Ovary (tissue), 9 donors: ENCODE results near the gene GTSF1L. TPM values are rescaled to one million over a fixed set of nuclear protein-coding genes. Genes with fewer than 3 reads are reported as not detected.

ENCODE experiments used
- DNase-seq, 5 donors: peaks; one replicate each; pipeline ENCODE4 v3.0.0-alpha.2; 2019 to 2020
- H3K27ac ChIP-seq, 2 donors: fragments of 200-600 bp; one replicate each; pipeline versions ENCODE4 v1.5.1 to v1.8.0; 2019 to 2022
- H3K27me3 ChIP-seq: fragments of 200-600 bp; one replicate; pipeline ENCODE4 v1.8.0; 2022
- H3K36me3 ChIP-seq: fragments of 200-600 bp; sonication (generic); one replicate; pipeline ENCODE4 v1.5.1; 2019
- H3K4me1 ChIP-seq: one replicate; pipeline ENCODE4 v1.8.1; 2013; ENCODE audit warnings: mild to moderate bottlenecking, moderate library complexity; ENCODE audit not compliant: insufficient read depth
- H3K4me3 ChIP-seq: fragments of 200-600 bp; sonication (generic); one replicate; pipeline ENCODE4 v1.5.1; 2017
- H3K9me3 ChIP-seq, 2 donors: fragments of 200-600 bp in 1 of 2; sonication (generic) in 1 of 2; one replicate each; pipeline versions ENCODE4 v1.5.1 to v1.8.1; 2013 to 2019; ENCODE audit warnings: mild to moderate bottlenecking in 1 of 2, moderate library complexity in 1 of 2
- CTCF ChIP-seq, 3 donors: fragments of 450-650 bp in 2 of 3; fragments of 200-600 bp in 1 of 3; IDR thresholded peaks; one replicate each; pipeline versions ENCODE4 v1.5.1 to v1.8.0; 2016 to 2022; ENCODE audit warnings: antibody characterized with exemption in 3 of 3, mild to moderate bottlenecking in 1 of 3
- EP300 ChIP-seq: sonication (generic); formaldehyde crosslinking; IDR thresholded peaks from one replicate; pipeline ENCODE4 v1.6.1; 2017; ENCODE audit warnings: antibody characterized with exemption
- POLR2A ChIP-seq: fragments of 450-650 bp; IDR thresholded peaks from one replicate; pipeline ENCODE4 v1.6.1; 2017; ENCODE audit warnings: antibody characterized with exemption, mild to moderate bottlenecking, moderate library complexity
- WGBS, 3 donors: extraction: QIAGEN DNeasy Blood & Tissue Kit in 1 of 3; methylation state at CpG; one replicate each; pipeline versions ENCODE4 v1.1.5 to v1.1.7; 2013 to 2017; 5-methylcytosine and 5-hydroxymethylcytosine counted together
- intact Hi-C, 4 donors: fragments of 100-400 bp; cut with DNase I; formaldehyde crosslinking; loops; one replicate each; pipeline versions ENCODE4 v1.11.0 to v1.15.1; 2022 to 2023
- polyA plus RNA-seq, 2 donors: library from polyadenylated mRNA; stranded (reverse); fragments of 200-250 nt in 1 of 2; fragments of 350-450 nt in 1 of 2; fragmentation: Illumina TruSeq in 1 of 2; extraction: RNeasy Lipid Tissue Mini Kit (QIAGEN cat#74804) in 1 of 2; gene quantifications; one replicate each; pipeline ENCODE4 v1.2.3, GENCODE V29; 2013 to 2014
- total RNA-seq, 7 donors: library from RNA; depleted of rRNA in 2 of 7; stranded (reverse); fragments of >200 nt in 2 of 7; fragmentation: NEBNext Ultra II Directional in 3 of 7; extraction: Animal tissue kit (Norgen Biotek cat#: 25700) in 3 of 7; gene quantifications; one replicate each; pipeline versions ENCODE4 v1.1.0 to v1.2.4, GENCODE V29; 2016 to 2023
- donor health status: DM: no; HTN: no; CAD: no; lungs with moderate emphysema.
- donor health status: DM: no; HTN: no; CAD: no.
- donor health status: Bipolar disorder and iron deficiency.
- donor health status: DM: yes; HTN: yes; CAD: no.
- donor health status: DM: no; HTN: no; CAD: no.
- donor health status: DM: yes; HTN: yes; CAD: no.

The GTSF1L gene
- total and polyA plus RNA-seq, 9 donors: not detected

DNA sequence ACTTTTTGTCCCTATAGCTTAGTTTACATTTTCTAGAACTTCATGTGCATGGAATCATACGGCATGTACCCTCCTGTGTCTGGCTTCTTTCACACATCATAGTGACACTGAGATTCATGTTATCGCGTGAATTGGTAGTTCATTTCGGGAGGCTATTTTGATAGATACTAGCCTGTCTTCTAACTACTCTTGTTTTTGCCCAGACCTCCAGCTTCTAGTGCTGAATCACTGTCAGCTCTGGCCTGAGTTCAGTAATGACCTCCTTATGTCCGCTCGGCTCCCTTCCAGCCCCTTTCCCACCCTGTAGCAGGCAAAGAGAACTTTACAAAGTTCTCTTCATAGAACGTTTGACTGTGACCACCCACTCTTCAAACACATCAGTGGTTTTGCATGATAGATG lies 45.8 kb downstream of the GTSF1L start:
- intact Hi-C loops: no loop called here

DNA sequence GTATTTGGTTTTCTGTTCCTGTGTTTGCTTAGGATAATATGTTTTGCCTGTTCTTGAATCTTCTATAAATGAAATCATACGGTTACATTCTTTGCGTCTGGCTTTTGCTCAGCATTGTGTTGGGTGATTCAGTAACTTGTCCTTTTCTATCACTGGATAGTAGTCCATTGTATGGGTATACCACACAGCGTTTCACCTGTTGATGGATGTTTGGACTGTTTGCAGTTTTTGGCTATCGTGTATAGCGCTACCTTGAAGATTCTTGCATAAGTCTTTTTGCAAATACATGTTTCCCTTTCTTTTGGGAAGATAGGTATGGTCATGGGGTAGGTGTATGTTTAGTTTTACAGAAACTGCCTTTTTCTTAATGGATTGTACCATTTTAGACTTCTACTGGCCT lies 50.4 kb downstream of the GTSF1L start:
- intact Hi-C loops: no loop called here
- TF ChIP-seq CTCF (IDR thresholded peaks at IDR 0.05) (no peak), EP300 (no peak), POLR2A (no peak)
- H3K36me3 ChIP-seq: no peaks in the 10 kb centered on the region

More for the DNA sequence above, 45.8 kb downstream of the GTSF1L start:
- H3K27me3 ChIP-seq: no peaks in the 10 kb centered on the region
- H3K27ac ChIP-seq: no peak overlapping the region
- DNase-seq: no peak
- no peaks in the 10 kb centered on the region for H3K9me3 ChIP-seq
- 88 to 93% (median 89%) methylated on average over 7 of the region's 7 CpGs for WGBS, 3 donors
- H3K4me3 ChIP-seq: no peak overlapping the region
- no peaks in the 10 kb centered on the region for H3K4me1 ChIP-seq
- TF ChIP-seq CTCF (IDR thresholded peaks at IDR 0.05): no peak
- no peaks in the 10 kb centered on the region for H3K36me3 ChIP-seq

More for the DNA sequence above, 50.4 kb downstream of the GTSF1L start:
- 92 to 97% (median 97%) methylated on average over 5 of the region's 5 CpGs for WGBS, 3 donors
- no peaks in the 10 kb centered on the region for H3K9me3 ChIP-seq
- H3K4me3 ChIP-seq: no peak overlapping the region
- no peaks in the 10 kb centered on the region for H3K4me1 ChIP-seq
- no peak for DNase-seq
- no peak overlapping the region for H3K27ac ChIP-seq
- H3K27me3 ChIP-seq: no peaks in the 10 kb centered on the region

Other genes starting within 250 kb of the GTSF1L start
- 10 to 100 TPM; 14.1 to 22.9 (median 19.0) TPM for gene L3MBTL1, start 219.3 kb downstream of the GTSF1L start, total RNA-seq
- 1 to 10 TPM; 8.0 to 8.3 TPM for gene L3MBTL1, start 219.3 kb downstream of the GTSF1L start, polyA plus RNA-seq
- gene SGK2, start 168.0 kb downstream of the GTSF1L start, total RNA-seq: 1 to 10 TPM; 1.6 to 4.5 (median 2.4) TPM
- 1 to 10 TPM; 1.2 to 1.3 TPM for gene SGK2, start 168.0 kb downstream of the GTSF1L start, polyA plus RNA-seq
- 10 to 100 TPM; 32.7 to 53.7 (median 45.7) TPM for gene IFT52, start 136.1 kb downstream of the GTSF1L start, total RNA-seq
- gene IFT52, start 136.1 kb downstream of the GTSF1L start, polyA plus RNA-seq: 10 to 100 TPM; 46.7 to 55.0 TPM
- gene MYBL2, start 59.9 kb downstream of the GTSF1L start, total RNA-seq: 1 to 10 TPM in 2 of 7 donors, under 1 TPM in 2, not detected in 3; 0.11 to 1.6 (median 0.67) TPM
- gene MYBL2, start 59.9 kb downstream of the GTSF1L start, polyA plus RNA-seq: under 1 TPM; 0.83 to 0.91 TPM
- gene TOX2, start 187.8 kb upstream of the GTSF1L start, total RNA-seq: 1 to 10 TPM in 6 of 7 donors, under 1 TPM in 1; 0.69 to 5.6 (median 1.3) TPM
- gene TOX2, start 187.8 kb upstream of the GTSF1L start, polyA plus RNA-seq: 1 to 10 TPM; 2.3 to 4.0 TPM